H9 (cell line): ENCODE data around the gene SNTG2. TPM values are rescaled to one million over a fixed set of nuclear protein-coding genes. Genes with fewer than 3 reads are reported as not detected.

Source experiments
- DNase-seq: peaks from one replicate; pipeline ENCODE4 v3.0.0-alpha.2; 2017
- H2AFZ ChIP-seq: one replicate; pipeline ENCODE4 v1.6.1; 2013; ENCODE audit warnings: mild to moderate bottlenecking, low read length, control low read depth, moderate library complexity
- H2AK5ac ChIP-seq: 2 replicates; pipeline ENCODE4 v1.6.1; 2013; ENCODE audit warnings: low read length, control low read depth, mixed read lengths; ENCODE audit not compliant: insufficient read length
- H2BK120ac ChIP-seq: one replicate; pipeline ENCODE4 v1.6.1; 2013; ENCODE audit warnings: low read depth, mild to moderate bottlenecking, low read length, control low read depth, inconsistent platforms; ENCODE audit not compliant: poor library complexity, severe bottlenecking
- H2BK12ac ChIP-seq: 2 replicates; pipeline ENCODE4 v1.6.1; 2013; ENCODE audit warnings: low read length, control low read depth, mixed read lengths, low read depth; ENCODE audit not compliant: insufficient read length
- H2BK15ac ChIP-seq: 2 replicates; pipeline ENCODE4 v1.6.1; 2013; ENCODE audit warnings: low read depth, low read length, control low read depth
- H2BK20ac ChIP-seq: one replicate; pipeline ENCODE4 v1.6.1; 2013; ENCODE audit warnings: low read depth, mild to moderate bottlenecking, low read length, control low read depth, inconsistent platforms; ENCODE audit not compliant: poor library complexity, severe bottlenecking
- H2BK5ac ChIP-seq: 2 replicates; pipeline ENCODE4 v1.6.1; 2013; ENCODE audit warnings: low read length, control low read depth, mixed read lengths; ENCODE audit not compliant: insufficient read length
- H3K14ac ChIP-seq: 2 replicates; pipeline ENCODE4 v1.6.1; 2013; ENCODE audit warnings: low read length, control low read depth; ENCODE audit not compliant: insufficient read depth
- H3K18ac ChIP-seq: 2 replicates; pipeline ENCODE4 v1.6.1; 2013; ENCODE audit warnings: low read depth, mild to moderate bottlenecking, mixed read lengths, low read length, control low read depth; ENCODE audit not compliant: insufficient read length
- H3K23ac ChIP-seq: 2 replicates; pipeline ENCODE4 v1.6.1; 2013; ENCODE audit warnings: low read length, control low read depth, mixed read lengths, low read depth; ENCODE audit not compliant: insufficient read length
- H3K23me2 ChIP-seq: 2 replicates; pipeline ENCODE4 v1.6.1; 2013; ENCODE audit warnings: low read depth, mild to moderate bottlenecking, mixed read lengths, low read length, control low read depth; ENCODE audit not compliant: insufficient read length, poor library complexity, severe bottlenecking
- H3K27ac ChIP-seq: 2 replicates; pipeline ENCODE4 v1.5.1; 2013; ENCODE audit warnings: low read length, control low read depth, mixed read lengths, low read depth; ENCODE audit not compliant: insufficient read length
- H3K27me3 ChIP-seq: 2 replicates; pipeline ENCODE4 v1.6.1; 2013; ENCODE audit warnings: low read length, control low read depth, inconsistent platforms; ENCODE audit not compliant: insufficient read depth
- H3K4ac ChIP-seq: 2 replicates; pipeline ENCODE4 v1.6.1; 2013; ENCODE audit warnings: low read depth, mild to moderate bottlenecking, control low read depth, inconsistent platforms, low read length, moderate library complexity
- H3K4me1 ChIP-seq: 2 replicates; pipeline ENCODE4 v1.6.1; 2013; ENCODE audit warnings: low read length, control low read depth, inconsistent platforms; ENCODE audit not compliant: insufficient read depth
- H3K4me2 ChIP-seq: 2 replicates; pipeline ENCODE4 v1.6.1; 2013; ENCODE audit warnings: low read length, control low read depth, mixed read lengths; ENCODE audit not compliant: insufficient read length, insufficient read depth
- H3K56ac ChIP-seq: 2 replicates; pipeline ENCODE4 v1.6.1; 2013; ENCODE audit warnings: low read depth, mild to moderate bottlenecking, mixed read lengths, low read length, control low read depth; ENCODE audit not compliant: insufficient read length
- H3K79me1 ChIP-seq: 2 replicates; pipeline ENCODE4 v1.6.1; 2013; ENCODE audit warnings: low read depth, mild to moderate bottlenecking, moderate library complexity, low read length, control low read depth, inconsistent platforms; ENCODE audit not compliant: insufficient read depth, poor library complexity, severe bottlenecking
- H3K79me2 ChIP-seq: 2 replicates; pipeline ENCODE4 v1.6.1; 2013; ENCODE audit warnings: low read length, control low read depth, inconsistent platforms; ENCODE audit not compliant: insufficient read depth
- H3K9ac ChIP-seq: 2 replicates; pipeline ENCODE4 v1.6.1; 2013; ENCODE audit warnings: low read length, control low read depth, mixed read lengths; ENCODE audit not compliant: insufficient read length; ENCODE audit errors: extremely low read depth
- H3K9me3 ChIP-seq: one replicate; pipeline ENCODE4 v1.6.1; 2013; ENCODE audit warnings: low read depth, low read length, inconsistent platforms; ENCODE audit not compliant: control insufficient read depth
- H3T11ph ChIP-seq: one replicate; pipeline ENCODE4 v1.6.1; 2013; ENCODE audit warnings: mild to moderate bottlenecking, low read length, control low read depth, inconsistent platforms
- H4K20me1 ChIP-seq: one replicate; pipeline ENCODE4 v1.6.1; 2013; ENCODE audit not compliant: control insufficient read depth, insufficient read length, insufficient read depth
- H4K5ac ChIP-seq: 2 replicates; pipeline ENCODE4 v1.6.1; 2013; ENCODE audit warnings: low read depth, mild to moderate bottlenecking, mixed read lengths, low read length, control low read depth; ENCODE audit not compliant: insufficient read length
- H4K8ac ChIP-seq: replicated peaks from 2 replicates; pipeline ENCODE4 v1.6.1; 2013; ENCODE audit warnings: low read length, control low read depth, mixed read lengths, low read depth; ENCODE audit not compliant: insufficient read length
- H4K91ac ChIP-seq: 2 replicates; pipeline ENCODE4 v1.6.1; 2013; ENCODE audit warnings: low read depth, mild to moderate bottlenecking, moderate library complexity, mixed read lengths, low read length, control low read depth; ENCODE audit not compliant: insufficient read length
- H3K27ac Mint-ChIP-seq, 3 experiments: 2 replicates in 2 of 3; 3 replicates in 1 of 3; pipeline ENCODE4 v1.8.0; 2020 to 2021; ENCODE audit warnings: mixed read lengths in 3 of 3, mild to moderate bottlenecking in 1 of 3, moderate library complexity in 1 of 3
- H3K27me3 Mint-ChIP-seq: 2 replicates; pipeline ENCODE4 v1.8.0; 2021; ENCODE audit warnings: low read depth, mild to moderate bottlenecking, moderate library complexity, mixed read lengths
- H3K36me3 Mint-ChIP-seq, 3 experiments: 2 replicates in 2 of 3; 3 replicates in 1 of 3; pipeline ENCODE4 v1.8.0; 2020 to 2021; ENCODE audit warnings: low read depth in 3 of 3, mixed read lengths in 3 of 3; ENCODE audit not compliant: insufficient read depth in 1 of 3
- H3K4me1 Mint-ChIP-seq, 2 experiments: 2 replicates each; pipeline ENCODE4 v1.8.0; 2020; ENCODE audit warnings: mixed read lengths in 2 of 2
- H3K4me3 Mint-ChIP-seq, 2 experiments: 2 replicates in 1 of 2; 3 replicates in 1 of 2; pipeline ENCODE4 v1.8.0; 2020 to 2021; ENCODE audit warnings: mild to moderate bottlenecking in 2 of 2, mixed read lengths in 2 of 2, moderate library complexity in 1 of 2
- H3K9me3 Mint-ChIP-seq, 2 experiments: 2 replicates in 1 of 2; 3 replicates in 1 of 2; pipeline ENCODE4 v1.8.0; 2020; ENCODE audit warnings: mild to moderate bottlenecking in 2 of 2, mixed read lengths in 2 of 2, moderate library complexity in 1 of 2
- WGBS: extraction: QIAGEN DNeasy Blood & Tissue Kit; methylation state at CpG from one replicate; pipeline ENCODE4 v1.1.7; 2013; ENCODE audit warnings: missing lambda C conversion rate, low lambda C conversion rate, mixed read lengths; ENCODE audit not compliant: insufficient read length; ENCODE audit errors: extremely low coverage; 5-methylcytosine and 5-hydroxymethylcytosine counted together
- total RNA-seq: library from RNA; stranded (reverse); gene quantifications from 2 replicates; pipeline ENCODE4 v1.2.1, GENCODE V29; 2021
- TF ChIP-seq, protein P1 (sequence below): fragments of 200-600 bp; sonication (generic); conservative IDR thresholded peaks from 3 replicates; pipeline ENCODE4 v1.8.0; 2021; ENCODE audit warnings: antibody characterized with exemption, mild to moderate bottlenecking

The SNTG2 gene
- total RNA-seq, 1 experiment from 2014 or later = 13.2 TPM

DNA sequence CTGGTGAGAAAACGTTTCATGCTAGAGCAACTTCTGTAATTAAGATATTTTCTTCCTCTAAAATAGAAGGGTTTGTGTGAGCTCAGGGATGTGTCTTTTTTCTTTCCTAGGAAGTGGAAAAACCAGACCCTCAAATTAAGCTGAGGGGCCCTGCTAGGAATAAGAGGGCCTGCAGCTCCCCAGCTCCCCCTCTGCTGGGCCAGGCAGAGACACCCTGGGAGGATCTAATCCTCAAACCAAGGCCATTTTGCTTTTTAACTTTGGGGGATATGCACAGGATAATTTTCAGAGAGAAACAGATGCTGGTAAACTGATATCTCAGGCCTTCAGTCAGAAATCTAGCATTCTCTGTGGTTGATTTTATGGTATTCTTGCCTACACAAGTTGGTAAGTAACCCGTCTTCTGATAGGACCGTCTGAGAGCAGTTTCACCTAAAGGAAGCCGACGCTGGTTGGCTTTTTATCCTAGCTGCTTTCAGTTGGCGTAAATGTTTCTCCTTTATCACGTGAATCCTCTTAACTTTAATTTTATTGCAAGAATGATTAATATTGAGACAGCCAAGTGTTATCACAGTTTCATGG, 34.8 kb downstream of the SNTG2 start:
- no peak overlapping the region for H3K4me2 ChIP-seq
- H2AFZ ChIP-seq = no peak overlapping the region
- Mint-ChIP-seq H3K4me3 (no peak overlapping the region), H3K36me3 (peaks cover 20 to 42% (median 33%) of the 10 kb centered on the region in 3 experiments; a peak in 6 of 7 replicates), H3K9me3 (no peaks in the 10 kb centered on the region; a peak in 2 of 5 replicates), H3K4me1 (peaks cover 24 to 36% of the 10 kb centered on the region in 2 experiments), H3K27ac (peak overlapping the region in 1 of 3 experiments; percentile 23; a peak in 1 of 7 replicates), H3K27me3 (no peaks in the 10 kb centered on the region)
- TF ChIP-seq, protein P1, sequence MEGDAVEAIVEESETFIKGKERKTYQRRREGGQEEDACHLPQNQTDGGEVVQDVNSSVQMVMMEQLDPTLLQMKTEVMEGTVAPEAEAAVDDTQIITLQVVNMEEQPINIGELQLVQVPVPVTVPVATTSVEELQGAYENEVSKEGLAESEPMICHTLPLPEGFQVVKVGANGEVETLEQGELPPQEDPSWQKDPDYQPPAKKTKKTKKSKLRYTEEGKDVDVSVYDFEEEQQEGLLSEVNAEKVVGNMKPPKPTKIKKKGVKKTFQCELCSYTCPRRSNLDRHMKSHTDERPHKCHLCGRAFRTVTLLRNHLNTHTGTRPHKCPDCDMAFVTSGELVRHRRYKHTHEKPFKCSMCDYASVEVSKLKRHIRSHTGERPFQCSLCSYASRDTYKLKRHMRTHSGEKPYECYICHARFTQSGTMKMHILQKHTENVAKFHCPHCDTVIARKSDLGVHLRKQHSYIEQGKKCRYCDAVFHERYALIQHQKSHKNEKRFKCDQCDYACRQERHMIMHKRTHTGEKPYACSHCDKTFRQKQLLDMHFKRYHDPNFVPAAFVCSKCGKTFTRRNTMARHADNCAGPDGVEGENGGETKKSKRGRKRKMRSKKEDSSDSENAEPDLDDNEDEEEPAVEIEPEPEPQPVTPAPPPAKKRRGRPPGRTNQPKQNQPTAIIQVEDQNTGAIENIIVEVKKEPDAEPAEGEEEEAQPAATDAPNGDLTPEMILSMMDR = peak; percentile 31; the same call in 1 of the 3 replicates
- H3K18ac ChIP-seq = no peak overlapping the region
- DNase-seq = no peak
- H3T11ph ChIP-seq = no peak overlapping the region
- H3K4ac ChIP-seq = no peak overlapping the region
- H3K4me1 ChIP-seq = no peaks in the 10 kb centered on the region
- H3K9ac ChIP-seq = no peak overlapping the region
- no peaks in the 10 kb centered on the region for H3K23me2 ChIP-seq
- no peak overlapping the region for H2BK12ac ChIP-seq
- H3K79me1 ChIP-seq = peaks cover 9% of the 10 kb centered on the region
- H2BK20ac ChIP-seq = no peak overlapping the region
- H2BK120ac ChIP-seq = no peak overlapping the region
- no peak overlapping the region for H2BK15ac ChIP-seq
- H4K5ac ChIP-seq = no peak overlapping the region
- no peak overlapping the region for H4K91ac ChIP-seq
- no peaks in the 10 kb centered on the region for H3K9me3 ChIP-seq
- H3K27ac ChIP-seq = no peak overlapping the region
- H4K20me1 ChIP-seq = no peaks in the 10 kb centered on the region
- no peak overlapping the region for H2AK5ac ChIP-seq
- H3K79me2 ChIP-seq = peaks cover 7% of the 10 kb centered on the region; the same call in 1 of the 2 replicates
- H3K14ac ChIP-seq = no peak overlapping the region
- no peak overlapping the region for H3K23ac ChIP-seq
- whole genome bisulfite sequencing = no CpG with 5 or more reads among the region's 7 CpGs
- no peaks in the 10 kb centered on the region for H3K27me3 ChIP-seq
- H3K56ac ChIP-seq = no peak overlapping the region
- no peak overlapping the region for H4K8ac ChIP-seq
- H2BK5ac ChIP-seq = no peak overlapping the region
